PC-3 (cell line): Measurements from ENCODE around the gene PLG.
"Not testable (repeated sequence)": the region's sequence is repeated elsewhere in the genome, so short reads cannot be mapped to it uniquely, and the experiment has no call there.

Source experiments
- EZH2phosphoT487 ChIP-seq: fragments of 300-600 bp; sonication (generic); IDR thresholded peaks from 2 replicates; pipeline ENCODE4 v1.6.1; 2018; ENCODE audit warnings: mild to moderate bottlenecking, antibody characterized with exemption, low read length, borderline replicate concordance
- TF ChIP-seq, protein P1 (sequence below): fragments of 300-600 bp; sonication (generic); conservative IDR thresholded peaks from 2 replicates; pipeline ENCODE4 v1.5.1; 2017; ENCODE audit warnings: antibody characterized with exemption, low read depth, mild to moderate bottlenecking, low read length

DNA sequence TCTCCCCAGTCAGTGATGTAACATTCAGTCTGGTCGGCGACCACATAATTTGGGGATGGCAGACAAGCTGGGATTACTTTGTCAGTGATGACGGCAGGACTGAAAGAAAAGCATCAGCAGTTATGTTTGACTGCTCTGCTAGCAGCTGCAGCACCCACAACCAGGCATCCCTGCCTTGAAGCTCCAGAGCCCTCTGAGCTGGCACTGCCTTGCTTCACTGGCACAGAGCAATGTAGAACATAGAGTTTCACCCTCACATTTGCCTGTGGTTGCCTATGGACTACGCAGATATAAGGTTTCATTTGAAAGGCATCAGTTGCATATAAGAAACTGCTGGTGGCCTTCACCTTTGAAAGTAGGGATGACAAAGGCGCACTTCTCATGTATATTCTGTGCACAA is 25.6 kb upstream of the PLG start:
- TF ChIP-seq EZH2phosphoT487, result not testable (repeated sequence)
- TF ChIP-seq, protein P1, sequence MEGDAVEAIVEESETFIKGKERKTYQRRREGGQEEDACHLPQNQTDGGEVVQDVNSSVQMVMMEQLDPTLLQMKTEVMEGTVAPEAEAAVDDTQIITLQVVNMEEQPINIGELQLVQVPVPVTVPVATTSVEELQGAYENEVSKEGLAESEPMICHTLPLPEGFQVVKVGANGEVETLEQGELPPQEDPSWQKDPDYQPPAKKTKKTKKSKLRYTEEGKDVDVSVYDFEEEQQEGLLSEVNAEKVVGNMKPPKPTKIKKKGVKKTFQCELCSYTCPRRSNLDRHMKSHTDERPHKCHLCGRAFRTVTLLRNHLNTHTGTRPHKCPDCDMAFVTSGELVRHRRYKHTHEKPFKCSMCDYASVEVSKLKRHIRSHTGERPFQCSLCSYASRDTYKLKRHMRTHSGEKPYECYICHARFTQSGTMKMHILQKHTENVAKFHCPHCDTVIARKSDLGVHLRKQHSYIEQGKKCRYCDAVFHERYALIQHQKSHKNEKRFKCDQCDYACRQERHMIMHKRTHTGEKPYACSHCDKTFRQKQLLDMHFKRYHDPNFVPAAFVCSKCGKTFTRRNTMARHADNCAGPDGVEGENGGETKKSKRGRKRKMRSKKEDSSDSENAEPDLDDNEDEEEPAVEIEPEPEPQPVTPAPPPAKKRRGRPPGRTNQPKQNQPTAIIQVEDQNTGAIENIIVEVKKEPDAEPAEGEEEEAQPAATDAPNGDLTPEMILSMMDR, result not testable (repeated sequence)
